ENCODE measurements around the gene MYL11. TPM values are rescaled to one million over a fixed set of nuclear protein-coding genes. Genes with fewer than 3 reads are reported as not detected.

MYL11 gene
- total RNA-seq, 1 experiment from 2014 or later = not detected

DNA sequence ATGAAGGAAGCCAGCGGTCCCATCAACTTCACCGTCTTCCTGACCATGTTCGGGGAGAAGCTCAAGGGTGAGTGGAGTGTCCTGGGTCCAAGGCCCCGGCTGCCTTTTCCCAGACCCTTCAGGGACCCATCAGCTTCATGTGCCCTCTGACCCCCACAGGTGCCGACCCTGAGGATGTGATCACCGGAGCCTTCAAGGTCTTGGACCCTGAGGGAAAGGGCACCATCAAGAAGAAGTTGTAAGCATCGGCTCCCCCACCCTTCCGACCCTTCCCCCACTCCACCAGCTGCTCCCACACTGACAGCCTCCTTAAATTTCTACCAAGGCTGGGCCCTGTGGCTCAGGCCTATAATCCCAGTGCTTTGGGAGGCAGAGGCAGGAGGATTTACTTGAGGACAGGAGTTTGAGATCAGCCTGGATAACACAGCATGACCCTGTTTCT is 1.9 kb downstream of the MYL11 start (continued):
- TF ChIP-seq REST (IDR thresholded peaks at IDR 0.05; ENCODE audit: low read depth) = no peak
- no peak for TF ChIP-seq CBX3 (IDR thresholded peaks at IDR 0.05; ENCODE audit: low read depth)
- TF ChIP-seq JUND (IDR thresholded peaks at IDR 0.05) = no peak
- TF ChIP-seq SIN3A (IDR thresholded peaks at IDR 0.05; ENCODE audit: low read depth) = no peak
- TF ChIP-seq SP1 (IDR thresholded peaks at IDR 0.05; ENCODE audit: low read depth) = no peak
- TF ChIP-seq ATF3 (IDR thresholded peaks at IDR 0.05) = no peak

DNA sequence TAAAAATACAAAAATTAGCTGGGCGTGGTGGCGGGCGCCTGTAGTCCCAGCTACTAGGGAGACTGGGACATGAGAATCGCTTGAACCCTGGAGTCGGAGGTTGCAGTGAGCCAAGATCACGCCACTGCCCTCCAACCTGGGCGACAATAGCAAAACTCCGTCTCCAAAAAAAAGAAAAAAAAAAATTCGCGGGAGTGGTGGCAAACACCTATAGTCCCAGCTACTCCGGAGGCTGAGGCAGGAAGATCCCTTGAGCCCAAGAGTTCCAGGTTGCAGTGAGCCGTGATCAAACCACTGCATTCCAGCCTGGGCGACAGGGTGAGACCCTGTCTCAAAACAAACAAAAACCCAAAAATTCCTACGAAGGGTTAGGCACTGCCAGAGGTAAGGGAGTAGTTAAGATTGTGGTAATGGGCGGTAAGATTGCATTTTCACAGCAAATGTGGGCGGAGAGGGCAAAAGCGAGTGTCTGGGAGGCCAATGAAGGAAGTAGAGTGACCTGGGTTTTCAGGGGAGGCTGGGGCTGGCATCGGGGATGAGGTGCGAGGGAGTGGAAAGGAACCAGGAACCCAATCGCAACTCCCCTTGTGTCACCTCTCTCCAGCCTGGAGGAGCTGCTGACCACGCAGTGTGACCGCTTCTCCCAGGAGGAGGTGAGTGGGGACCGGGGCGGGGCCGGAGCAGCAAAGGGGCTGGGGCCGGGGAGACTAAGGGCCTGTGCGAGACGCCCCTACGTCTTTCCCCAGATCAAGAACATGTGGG is 2.6 kb downstream of the MYL11 start:
- H3K9me2 ChIP-seq (ENCODE audit: insufficient read depth) = no peaks in the 10 kb centered on the region
- peak overlapping the region; percentile 97 for H3K9ac ChIP-seq (ENCODE audit: low read length)
- no peaks in the 10 kb centered on the region for H4K20me1 ChIP-seq (ENCODE audit: insufficient read depth)
- TSS peak; percentile 84 for BruUV-seq (replicated peaks)
- ChIA-PET POLR2A (interaction anchor here (0.9 kb wide), 1 partner anchor 18 kb away, joined by 3 read pairs; the partner anchor contains the start of gene ZNF48), CTCF (no interaction called here), RAD21 (ENCODE audit: low non-redundant PET in 1 of 2, low total read pairs in 2 of 2, uncharacterized antibody in 2 of 2, unreplicated experiment in 2 of 2) (interaction anchor here in 1 of 2 experiments (1.0 kb wide), 1 partner anchor 41 kb away, joined by 13 read pairs; no protein-coding TSS in a partner anchor)
- intact Hi-C loops (cut with micrococcal nuclease) = no loop called here
- ATAC-seq (no peak), DNase-seq (ENCODE audit: low read depth, low spot score) (no peak)
- no peaks in the 10 kb centered on the region for H3K36me3 ChIP-seq (ENCODE audit: control insufficient read depth in 1 of 2, insufficient read depth in 2 of 2, low read length in 2 of 2)
- peak overlapping the region; percentile 97 for H3K27ac ChIP-seq (ENCODE audit: low read depth, low read length)
- no peak overlapping the region for H2AFZ ChIP-seq (ENCODE audit: low read depth, low read length, poor library complexity, severe bottlenecking)
- TF ChIP-seq SRF (IDR thresholded peaks at IDR 0.05; ENCODE audit: low read depth) (no peak), ZNF274 (IDR thresholded peaks at IDR 0.05; ENCODE audit: low read depth, low read length) (no peak), POLR2AphosphoS5 (IDR thresholded peaks at IDR 0.05; ENCODE audit: low read depth, low read length) (no peak), CEBPB (IDR thresholded peaks at IDR 0.05; ENCODE audit: low read depth) (no peak), FOSL1 (IDR thresholded peaks at IDR 0.05; ENCODE audit: low read depth) (no peak), ELF1 (IDR thresholded peaks at IDR 0.05; ENCODE audit: borderline replicate concordance, low read depth) (no peak), ZBTB33 (IDR thresholded peaks at IDR 0.05; ENCODE audit: extremely low read depth, insufficient replicate concordance, low read length) (no peak), TCF7L2 (IDR thresholded peaks at IDR 0.05; ENCODE audit: borderline replicate concordance, extremely low read depth, insufficient read depth, insufficient read length) (no peak), CBX3 (IDR thresholded peaks at IDR 0.05; ENCODE audit: low read depth) (no peak), SIN3A (IDR thresholded peaks at IDR 0.05; ENCODE audit: low read depth) (no peak), YY1 (IDR thresholded peaks at IDR 0.05; ENCODE audit: extremely low read depth, insufficient replicate concordance, low read depth, low read length) (no peak)
- peak overlapping the region; percentile 100 for H3K4me2 ChIP-seq (ENCODE audit: low read length)
- no peaks in the 10 kb centered on the region for H3K79me2 ChIP-seq (ENCODE audit: insufficient read depth, low read length)
- peaks cover 14 to 33% of the 10 kb centered on the region in 2 experiments for H3K4me1 ChIP-seq (ENCODE audit: control insufficient read depth in 1 of 2, insufficient read depth in 2 of 2, low read length in 2 of 2)
- H3K4me3 ChIP-seq (replicated peaks in 1 of 2; ENCODE audit: low read depth in 1 of 2, low read length in 2 of 2) = peak overlapping the region; percentile 64 to 95
- H3K9me3 ChIP-seq (ENCODE audit: control insufficient read depth in 1 of 2, insufficient read depth in 1 of 2, low read depth in 1 of 2, low read length in 2 of 2) = no peaks in the 10 kb centered on the region
- no peaks in the 10 kb centered on the region for H3K27me3 ChIP-seq (ENCODE audit: insufficient read depth, low read length)
